ENCODE measurements around the gene NRXN3. TPM values are rescaled to one million over a fixed set of nuclear protein-coding genes. Genes with fewer than 3 reads are reported as not detected.

The NRXN3 gene
- total RNA-seq, 1 donor, result under 0.01 TPM

- Histone ChIP-seq H3K4me1 (ENCODE audit: insufficient read depth, low read length) (no peaks in the 10 kb centered on the region), H3K4me3 (ENCODE audit: low read length) (no peak overlapping the region), H3K9me3 (ENCODE audit: low read depth, low read length) (no peaks in the 10 kb centered on the region), H3K27me3 (ENCODE audit: insufficient read depth, low read length) (no peaks in the 10 kb centered on the region)
Observed at GRCh38 chr14:78593949-78594348, 423.8 kb downstream of the NRXN3 start.

GRCh38 chr14:78595797-78596196 lies 425.6 kb downstream of the NRXN3 start:
- no peaks in the 10 kb centered on the region for H3K27me3 ChIP-seq (ENCODE audit: insufficient read depth, low read length)
- no peak overlapping the region for H3K4me3 ChIP-seq (ENCODE audit: low read length)
- no peaks in the 10 kb centered on the region for H3K9me3 ChIP-seq (ENCODE audit: low read depth, low read length)
- H3K4me1 ChIP-seq (ENCODE audit: insufficient read depth, low read length), result no peaks in the 10 kb centered on the region

GRCh38 chr14:78598046-78598920 lies 428.1 kb downstream of the NRXN3 start:
- Histone ChIP-seq H3K27me3 (ENCODE audit: insufficient read depth, low read length) (no peaks in the 10 kb centered on the region), H3K4me1 (ENCODE audit: insufficient read depth, low read length) (no peaks in the 10 kb centered on the region), H3K4me3 (ENCODE audit: low read length) (no peak overlapping the region), H3K9me3 (ENCODE audit: low read depth, low read length) (no peaks in the 10 kb centered on the region)

- Histone ChIP-seq H3K4me3 (ENCODE audit: low read length) (no peak overlapping the region), H3K27me3 (ENCODE audit: insufficient read depth, low read length) (no peaks in the 10 kb centered on the region), H3K9me3 (ENCODE audit: low read depth, low read length) (no peaks in the 10 kb centered on the region), H3K4me1 (ENCODE audit: insufficient read depth, low read length) (no peaks in the 10 kb centered on the region)
Observed at GRCh38 chr14:78605025-78605762, 435.0 kb downstream of the NRXN3 start.

GRCh38 chr14:78605897-78606500 lies 435.8 kb downstream of the NRXN3 start:
- no peaks in the 10 kb centered on the region for H3K4me1 ChIP-seq (ENCODE audit: insufficient read depth, low read length)
- H3K9me3 ChIP-seq (ENCODE audit: low read depth, low read length), result no peaks in the 10 kb centered on the region
- no peak overlapping the region for H3K4me3 ChIP-seq (ENCODE audit: low read length)
- no peaks in the 10 kb centered on the region for H3K27me3 ChIP-seq (ENCODE audit: insufficient read depth, low read length)

GRCh38 chr14:78608998-78609787 lies 439.0 kb downstream of the NRXN3 start:
- Histone ChIP-seq H3K4me1 (ENCODE audit: insufficient read depth, low read length) (no peaks in the 10 kb centered on the region), H3K4me3 (ENCODE audit: low read length) (no peak overlapping the region), H3K27me3 (ENCODE audit: insufficient read depth, low read length) (no peaks in the 10 kb centered on the region), H3K9me3 (ENCODE audit: low read depth, low read length) (no peaks in the 10 kb centered on the region)

- H3K4me3 ChIP-seq (ENCODE audit: low read length), result no peak overlapping the region
- H3K4me1 ChIP-seq (ENCODE audit: insufficient read depth, low read length), result no peaks in the 10 kb centered on the region
- H3K9me3 ChIP-seq (ENCODE audit: low read depth, low read length), result no peaks in the 10 kb centered on the region
- no peaks in the 10 kb centered on the region for H3K27me3 ChIP-seq (ENCODE audit: insufficient read depth, low read length)
Observed at GRCh38 chr14:78610994-78611393, 440.8 kb downstream of the NRXN3 start.

GRCh38 chr14:78611796-78612571 lies 441.8 kb downstream of the NRXN3 start:
- Histone ChIP-seq H3K27me3 (ENCODE audit: insufficient read depth, low read length) (no peaks in the 10 kb centered on the region), H3K4me1 (ENCODE audit: insufficient read depth, low read length) (no peaks in the 10 kb centered on the region), H3K4me3 (ENCODE audit: low read length) (no peak overlapping the region), H3K9me3 (ENCODE audit: low read depth, low read length) (no peaks in the 10 kb centered on the region)

- no peaks in the 10 kb centered on the region for H3K4me1 ChIP-seq (ENCODE audit: insufficient read depth, low read length)
- no peaks in the 10 kb centered on the region for H3K9me3 ChIP-seq (ENCODE audit: low read depth, low read length)
Observed at GRCh38 chr14:78612666-78613065, 442.5 kb downstream of the NRXN3 start.

GRCh38 chr14:78614593-78614992 lies 444.4 kb downstream of the NRXN3 start:
- H3K4me3 ChIP-seq (ENCODE audit: low read length), result no peak overlapping the region
- H3K27me3 ChIP-seq (ENCODE audit: insufficient read depth, low read length), result no peaks in the 10 kb centered on the region
- no peaks in the 10 kb centered on the region for H3K9me3 ChIP-seq (ENCODE audit: low read depth, low read length)
- H3K4me1 ChIP-seq (ENCODE audit: insufficient read depth, low read length), result no peaks in the 10 kb centered on the region

More at GRCh38 chr14:78612666-78613065, 442.5 kb downstream of the NRXN3 start:
- Histone ChIP-seq H3K4me3 (ENCODE audit: low read length) (no peak overlapping the region), H3K27me3 (ENCODE audit: insufficient read depth, low read length) (no peaks in the 10 kb centered on the region)

GRCh38 chr14:78617735-78618134 lies 447.6 kb downstream of the NRXN3 start:
- H3K4me1 ChIP-seq (ENCODE audit: insufficient read depth, low read length), result no peaks in the 10 kb centered on the region
- no peak overlapping the region for H3K4me3 ChIP-seq (ENCODE audit: low read length)
- H3K9me3 ChIP-seq (ENCODE audit: low read depth, low read length), result no peaks in the 10 kb centered on the region
- no peaks in the 10 kb centered on the region for H3K27me3 ChIP-seq (ENCODE audit: insufficient read depth, low read length)

GRCh38 chr14:78618368-78618767 lies 448.2 kb downstream of the NRXN3 start:
- H3K4me3 ChIP-seq (ENCODE audit: low read length), result no peak overlapping the region
- no peaks in the 10 kb centered on the region for H3K4me1 ChIP-seq (ENCODE audit: insufficient read depth, low read length)
- no peaks in the 10 kb centered on the region for H3K27me3 ChIP-seq (ENCODE audit: insufficient read depth, low read length)
- H3K9me3 ChIP-seq (ENCODE audit: low read depth, low read length), result no peaks in the 10 kb centered on the region

GRCh38 chr14:78627114-78627513 lies 456.9 kb downstream of the NRXN3 start:
- H3K4me3 ChIP-seq (ENCODE audit: low read length), result no peak overlapping the region
- no peaks in the 10 kb centered on the region for H3K27me3 ChIP-seq (ENCODE audit: insufficient read depth, low read length)
- H3K4me1 ChIP-seq (ENCODE audit: insufficient read depth, low read length), result no peaks in the 10 kb centered on the region
- no peaks in the 10 kb centered on the region for H3K9me3 ChIP-seq (ENCODE audit: low read depth, low read length)

GRCh38 chr14:78631551-78631950 lies 461.4 kb downstream of the NRXN3 start:
- Histone ChIP-seq H3K9me3 (ENCODE audit: low read depth, low read length) (no peaks in the 10 kb centered on the region), H3K4me1 (ENCODE audit: insufficient read depth, low read length) (no peaks in the 10 kb centered on the region), H3K4me3 (ENCODE audit: low read length) (no peak overlapping the region), H3K27me3 (ENCODE audit: insufficient read depth, low read length) (no peaks in the 10 kb centered on the region)
